HG02759 (cell line): ENCODE data around the gene NIPBL.
"Not testable (repeated sequence)": the region's sequence is repeated elsewhere in the genome, so short reads cannot be mapped to it uniquely, and the experiment has no call there.

Experiments
- ATAC-seq: cut with Tn5 transposase; IDR thresholded peaks from one replicate; pipeline ENCODE4 v1.9.1; 2021; ENCODE audit warnings: mild to moderate bottlenecking, moderate library complexity; ENCODE audit not compliant: unreplicated experiment

NIPBL gene

DNA sequence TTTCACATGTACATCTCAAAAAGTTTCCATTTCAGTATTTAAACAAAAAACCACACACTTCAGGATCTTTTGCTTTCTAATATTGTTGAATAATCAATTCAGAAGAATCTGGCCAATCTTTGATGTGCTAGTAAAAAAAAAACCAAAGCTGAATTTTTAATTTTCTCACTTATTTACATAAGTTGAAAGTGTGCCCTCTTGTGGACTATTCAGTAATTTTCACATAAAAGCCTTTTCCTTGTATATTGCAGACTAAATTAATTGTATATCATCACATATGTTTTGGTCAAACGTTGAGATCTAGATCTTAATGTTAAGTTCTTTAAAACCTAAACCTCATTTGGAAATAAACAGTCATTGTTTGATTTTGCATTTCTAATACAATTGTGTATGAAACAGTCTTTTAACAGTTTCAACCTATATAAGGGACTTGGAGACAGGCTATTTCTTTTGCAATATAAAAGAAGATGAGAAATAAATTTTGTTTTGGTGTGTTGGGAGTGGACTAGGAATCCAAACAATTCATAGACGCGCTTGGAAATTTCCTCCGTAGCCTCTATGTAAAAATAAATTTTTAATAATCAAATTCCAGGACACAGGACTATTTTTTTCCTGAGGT lies 68.1 kb downstream of the NIPBL start:
- no peak for ATAC-seq

DNA sequence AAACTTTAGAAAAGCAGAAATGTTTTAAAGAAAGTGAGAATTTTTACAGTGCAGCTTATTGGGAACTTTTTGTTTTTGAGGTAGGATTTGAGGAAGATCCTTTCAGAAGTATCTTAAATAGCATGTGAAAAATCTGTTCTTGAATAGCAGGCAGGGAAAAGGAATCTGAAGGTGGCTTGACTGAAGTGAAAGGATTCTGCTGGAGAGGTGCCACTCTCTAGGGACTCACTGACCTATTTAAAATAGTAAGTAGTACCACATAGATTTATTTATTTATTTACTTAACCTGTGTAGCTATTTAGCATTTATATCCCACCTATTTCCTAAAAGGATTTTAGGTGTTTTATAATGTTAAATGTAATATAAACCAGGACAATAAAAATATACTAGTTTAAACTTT lies 69.1 kb downstream of the NIPBL start:
- ATAC-seq, result no peak

DNA sequence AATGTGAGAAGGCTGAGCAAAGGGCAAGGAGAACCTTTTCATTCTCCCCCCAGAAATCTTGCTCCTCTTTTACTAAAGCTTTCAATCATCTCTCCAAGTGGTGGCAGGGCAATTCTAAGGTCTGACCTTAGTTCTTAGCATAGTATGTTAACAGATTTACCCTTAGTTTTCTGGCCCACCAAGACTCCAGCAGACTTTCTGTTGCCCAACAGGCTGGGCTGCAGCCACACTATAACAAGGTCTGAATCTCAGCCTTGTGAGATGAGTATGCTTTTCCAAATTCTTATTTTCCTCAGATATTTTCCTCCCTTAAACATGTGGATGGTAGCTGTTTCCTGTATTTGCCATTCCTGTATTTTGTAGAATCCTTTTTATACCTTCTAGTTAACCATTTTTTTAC lies 69.5 kb downstream of the NIPBL start:
- ATAC-seq, result no peak

DNA sequence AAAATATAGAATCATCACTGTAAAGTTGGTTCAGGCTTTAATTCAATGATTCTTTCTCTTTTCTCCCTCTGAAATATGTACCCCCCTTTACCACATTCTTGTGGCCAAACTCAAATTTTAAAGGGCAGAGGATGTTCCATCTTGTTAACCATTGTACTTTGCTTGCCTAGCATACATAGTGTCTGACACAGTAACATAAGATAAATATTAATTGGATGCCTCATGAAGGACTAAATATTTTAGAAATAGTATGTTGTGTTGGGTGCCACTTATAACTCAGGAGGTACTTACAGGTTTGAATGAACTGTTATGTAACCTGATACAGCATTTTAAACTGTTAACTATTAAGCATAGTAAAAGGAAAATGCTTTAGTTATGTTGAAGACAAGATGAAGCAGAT lies 71.5 kb downstream of the NIPBL start:
- no peak for ATAC-seq

DNA sequence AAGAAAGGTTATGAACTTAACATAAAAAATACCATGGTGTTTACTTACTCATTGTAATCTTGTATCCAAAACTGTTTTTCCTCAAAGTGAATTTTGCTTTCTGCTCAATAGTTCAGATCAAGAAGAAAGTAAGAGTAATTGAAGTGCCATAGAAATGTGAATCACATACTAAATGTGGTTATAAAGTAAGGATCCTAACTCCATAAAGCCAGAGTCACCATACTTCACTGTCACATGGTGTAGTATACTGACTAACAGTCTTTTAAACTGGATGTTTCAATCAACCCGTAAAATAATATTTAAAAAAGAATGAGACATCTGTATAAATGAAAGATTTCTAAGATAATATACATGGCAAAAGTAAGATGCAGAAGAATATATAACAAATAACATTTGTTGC lies 72.1 kb downstream of the NIPBL start:
- ATAC-seq, result no peak

DNA sequence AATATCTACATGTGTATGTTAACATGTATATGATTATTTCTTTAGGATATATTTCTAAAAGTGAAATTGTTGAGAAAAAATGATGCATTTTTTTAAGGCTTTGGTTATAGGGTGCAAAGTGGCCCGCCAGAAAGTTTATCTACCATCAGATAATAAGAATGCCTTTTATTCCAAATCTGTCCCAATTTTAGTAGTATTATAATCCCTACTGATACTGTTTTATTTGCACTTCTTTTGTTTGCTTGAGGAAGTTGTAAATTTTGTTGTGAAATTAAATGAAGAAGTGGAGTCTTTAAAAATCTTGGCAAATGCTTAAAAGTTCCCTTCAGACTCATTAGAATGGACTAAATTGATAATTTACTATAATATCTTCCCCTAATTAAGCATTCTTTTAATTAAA lies 73.0 kb downstream of the NIPBL start:
- ATAC-seq, result no peak

DNA sequence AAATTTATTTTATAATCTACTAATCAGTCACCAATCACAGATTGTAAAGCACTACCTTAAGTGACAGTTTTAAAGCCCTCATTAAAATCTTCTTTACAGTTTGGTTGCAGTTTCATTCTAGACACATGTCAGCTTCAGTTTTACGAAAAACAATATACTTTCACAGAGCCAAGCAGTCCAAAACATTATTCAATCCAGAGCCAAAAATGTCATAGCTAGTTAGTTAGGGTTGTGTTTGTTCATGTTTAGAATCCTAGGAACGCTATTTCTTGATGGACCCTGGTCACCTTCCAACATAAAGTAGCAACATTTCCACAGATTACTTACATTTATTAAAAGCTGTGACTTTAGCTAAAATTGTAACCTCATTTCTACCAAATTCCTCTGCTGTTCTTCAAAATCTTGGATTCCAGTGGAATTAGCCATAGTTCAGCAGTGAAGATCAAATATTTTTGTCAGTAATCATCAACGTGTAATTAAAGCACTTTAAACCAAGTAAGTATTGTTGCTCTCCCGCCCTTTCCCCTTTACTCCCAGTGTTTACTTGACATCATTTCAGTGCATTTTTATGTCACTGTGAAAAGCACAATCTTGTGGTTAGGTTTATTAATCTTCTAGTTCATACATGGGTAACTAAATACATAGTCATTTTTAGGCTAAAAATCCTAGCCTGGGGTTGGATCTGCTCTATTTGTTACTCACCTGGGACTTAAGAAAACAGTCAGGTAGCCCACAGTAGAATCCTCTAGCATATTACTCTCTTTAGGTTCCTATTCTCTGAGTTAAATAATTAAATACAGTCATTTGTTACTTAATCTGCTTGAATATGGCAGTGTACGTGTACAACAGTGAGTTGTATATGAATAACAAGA lies 74.3 kb downstream of the NIPBL start:
- no peak for ATAC-seq

DNA sequence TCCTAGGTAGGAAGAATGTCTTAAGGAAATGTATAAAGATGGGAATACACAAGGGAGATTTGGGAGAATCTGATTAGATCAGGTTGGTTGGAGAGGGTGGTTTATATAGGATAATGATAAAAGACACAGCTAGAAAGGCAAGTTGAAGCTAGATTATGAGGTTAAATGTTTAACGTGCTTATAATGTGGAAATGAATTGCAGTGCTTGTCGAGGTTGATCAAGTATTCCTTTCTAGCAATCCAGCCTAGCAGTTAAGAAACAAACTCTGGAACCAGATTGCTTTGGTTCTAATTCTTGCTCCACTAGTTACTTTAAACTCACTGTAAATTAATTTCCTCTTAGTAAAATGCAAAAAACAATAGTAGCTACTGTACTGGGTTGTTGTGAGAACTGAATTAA lies 76.5 kb downstream of the NIPBL start:
- no peak for ATAC-seq

DNA sequence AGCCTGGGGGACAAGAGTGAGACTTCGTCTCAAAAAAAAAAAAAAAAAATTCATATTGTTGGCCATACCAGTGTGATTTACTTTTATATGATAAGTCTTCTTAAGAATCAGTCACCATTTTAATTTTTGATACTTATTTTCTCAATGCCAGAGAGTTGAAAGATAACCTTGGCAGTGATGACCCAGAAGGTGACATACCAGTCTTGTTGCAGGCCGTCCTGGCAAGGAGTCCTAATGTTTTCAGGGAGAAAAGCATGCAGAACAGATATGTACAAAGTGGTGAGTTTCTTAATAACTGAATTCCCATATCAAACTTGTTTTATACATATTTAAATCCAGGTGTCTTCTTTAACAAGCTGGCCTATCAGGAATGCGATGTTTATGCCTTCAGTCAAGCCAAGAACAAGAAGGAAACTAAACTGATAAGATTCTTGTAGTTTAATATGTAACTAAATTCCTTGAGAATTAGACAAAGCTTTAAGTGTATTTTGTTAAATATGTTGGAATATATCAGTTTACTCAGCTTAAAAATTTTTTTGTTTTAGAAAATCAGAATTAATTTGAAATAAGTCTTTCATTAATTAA lies 81.5 kb downstream of the NIPBL start:
- ATAC-seq, result no peak

DNA sequence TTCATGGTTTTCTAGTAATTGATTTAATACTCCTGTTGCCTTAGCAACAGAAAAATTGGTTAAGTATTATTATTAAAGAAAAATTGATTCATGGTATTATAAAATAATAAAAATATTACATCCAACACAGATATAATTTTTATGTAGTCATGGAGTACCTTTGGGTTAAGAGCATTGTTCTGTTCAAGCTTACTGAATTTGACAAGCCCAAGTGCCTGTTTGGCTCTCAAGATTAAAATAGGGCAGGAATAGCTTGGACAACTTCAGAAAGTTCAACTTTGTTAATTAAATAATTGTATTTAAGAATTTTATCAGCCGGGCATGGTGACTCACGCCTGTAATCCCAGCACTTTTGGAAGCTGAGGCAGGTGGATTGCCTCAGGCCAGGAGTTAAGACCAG lies 82.0 kb downstream of the NIPBL start:
- ATAC-seq, result no peak

DNA sequence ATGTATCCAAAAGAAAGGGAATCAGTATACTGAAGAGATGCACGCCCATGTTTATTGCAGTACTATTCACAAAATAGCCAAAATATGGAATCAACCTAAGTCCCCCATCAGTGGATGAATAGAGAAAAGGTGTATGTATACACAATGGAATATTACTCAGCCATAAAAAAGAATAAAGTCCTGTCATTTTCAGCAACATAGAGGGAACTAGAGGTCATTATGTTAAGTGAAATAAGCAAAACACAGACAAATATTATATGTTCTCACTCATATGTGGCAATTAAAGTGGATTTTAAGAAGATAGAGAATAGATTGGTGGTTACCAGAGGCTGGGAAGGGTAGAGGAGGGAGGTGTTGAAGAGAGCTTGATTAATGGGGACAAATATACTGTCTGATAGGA lies 88.6 kb downstream of the NIPBL start:
- no peak for ATAC-seq

DNA sequence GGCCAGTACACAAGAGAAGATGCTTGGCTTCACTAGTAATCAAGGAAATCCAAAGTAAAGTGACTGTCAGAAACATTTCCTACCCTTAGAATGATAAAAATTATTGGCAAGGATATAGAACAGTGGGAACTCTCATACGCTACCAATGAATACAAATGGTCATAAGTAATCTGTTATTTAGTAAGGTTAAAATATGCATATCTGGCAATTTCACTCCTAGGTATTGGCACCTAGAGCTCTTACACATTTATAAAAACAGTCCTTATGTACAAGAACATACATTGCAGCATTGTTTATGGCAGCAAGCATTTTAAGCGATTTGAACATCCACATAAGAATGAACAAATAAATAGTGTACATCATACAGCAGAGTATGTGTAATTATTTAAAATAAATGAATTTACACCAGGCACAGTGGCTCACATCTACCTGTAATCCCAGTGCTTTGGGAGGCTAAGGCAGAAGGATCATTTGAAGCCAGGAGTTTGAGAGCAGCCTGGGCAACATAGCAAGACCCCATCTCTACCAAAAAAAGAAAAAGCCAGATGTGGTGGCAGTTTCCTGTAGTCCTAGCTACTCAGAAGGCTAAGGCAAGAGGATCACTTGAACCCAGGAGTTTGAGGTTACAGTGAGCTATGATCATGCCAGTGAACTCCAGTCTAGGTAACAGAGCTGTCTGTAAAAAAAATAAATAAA lies 93.3 kb downstream of the NIPBL start:
- no peak for ATAC-seq

DNA sequence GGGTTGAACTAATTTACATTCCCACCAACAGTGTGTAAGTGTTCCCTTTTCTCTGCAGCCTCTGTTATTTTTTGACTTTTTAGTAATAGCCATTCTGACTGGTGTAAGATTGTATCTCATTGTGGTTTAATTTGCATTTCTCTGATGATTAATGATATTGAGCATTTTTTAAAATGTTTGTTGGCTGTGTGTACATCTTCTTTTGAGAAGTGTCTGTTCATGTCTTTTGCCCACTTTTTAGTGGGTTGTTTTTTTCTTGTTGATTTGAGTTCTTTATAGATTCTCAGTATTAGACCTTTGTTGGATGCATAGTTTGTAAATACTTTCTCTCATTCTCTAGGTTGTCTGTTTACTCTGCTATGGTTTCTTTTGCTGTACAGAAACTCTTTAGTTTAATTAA lies 101.6 kb downstream of the NIPBL start:
- no peak for ATAC-seq

DNA sequence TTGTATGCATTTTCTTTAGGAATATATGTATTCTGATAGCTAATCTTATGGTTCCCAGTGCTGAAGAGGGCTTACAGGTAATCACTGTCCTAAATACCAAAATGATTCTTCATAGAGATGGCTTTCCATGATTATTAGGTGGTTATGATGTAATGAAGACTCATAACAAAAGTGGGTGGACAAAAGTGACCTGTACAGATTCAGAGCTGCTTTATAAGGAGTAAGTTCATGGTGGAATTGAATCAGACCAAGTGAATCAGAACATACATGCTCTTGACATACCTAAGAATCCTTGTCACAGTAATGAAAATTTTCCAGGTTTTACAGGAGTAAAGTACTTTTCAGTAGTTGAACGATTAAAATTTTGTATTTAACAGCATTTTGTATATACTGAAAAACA lies 105.6 kb downstream of the NIPBL start:
- no peak for ATAC-seq

DNA sequence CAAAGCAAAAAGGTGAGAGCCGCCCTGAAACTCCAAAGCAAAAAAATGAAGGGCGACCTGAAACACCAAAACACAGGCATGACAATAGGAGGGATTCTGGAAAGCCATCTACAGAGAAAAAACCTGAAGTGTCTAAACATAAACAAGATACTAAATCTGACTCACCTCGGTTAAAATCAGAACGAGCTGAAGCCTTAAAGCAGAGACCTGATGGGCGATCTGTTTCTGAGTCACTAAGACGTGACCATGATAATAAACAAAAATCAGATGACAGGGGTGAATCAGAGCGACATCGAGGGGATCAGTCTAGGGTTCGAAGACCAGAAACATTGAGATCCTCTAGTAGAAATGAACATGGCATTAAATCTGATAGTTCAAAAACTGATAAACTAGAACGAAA lies 108.8 kb downstream of the NIPBL start:
- ATAC-seq, result no peak

DNA sequence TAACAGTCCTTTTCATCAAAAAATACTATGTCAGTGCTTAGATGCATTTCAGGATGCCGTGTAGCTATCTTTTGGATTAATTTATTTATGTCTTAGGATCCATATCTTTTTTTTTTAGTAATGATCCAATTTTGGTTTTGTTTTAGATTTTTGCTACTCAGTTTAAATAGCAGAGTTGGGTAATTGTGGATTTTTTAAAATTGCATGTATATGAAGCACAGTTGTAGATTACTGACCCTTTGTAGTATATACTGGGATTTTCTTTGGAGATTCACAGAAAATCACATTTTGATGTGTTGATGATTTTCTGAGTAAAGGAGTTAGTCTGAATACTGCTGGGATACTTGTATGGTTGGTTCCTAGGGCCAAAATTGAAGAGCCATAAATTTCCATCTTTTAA lies 111.8 kb downstream of the NIPBL start:
- ATAC-seq, result no peak

DNA sequence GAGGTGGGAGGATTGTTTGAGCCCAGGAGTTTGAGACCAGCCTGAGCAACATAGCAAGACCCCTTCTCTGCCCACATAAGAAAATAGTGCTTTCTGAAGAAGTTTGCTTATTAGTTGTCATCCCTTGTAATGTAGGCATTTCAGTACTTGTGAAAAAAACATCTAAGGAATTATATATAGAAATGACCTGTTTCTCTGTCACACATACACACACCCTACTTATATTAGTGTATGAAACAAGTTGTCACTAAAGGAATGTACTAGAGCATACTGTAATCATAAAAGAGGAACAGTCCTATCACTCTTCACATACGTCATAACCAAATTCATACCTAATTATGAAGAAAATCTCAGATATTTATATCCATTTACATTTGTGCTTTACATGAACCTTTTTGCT lies 122.0 kb downstream of the NIPBL start:
- no peak for ATAC-seq

DNA sequence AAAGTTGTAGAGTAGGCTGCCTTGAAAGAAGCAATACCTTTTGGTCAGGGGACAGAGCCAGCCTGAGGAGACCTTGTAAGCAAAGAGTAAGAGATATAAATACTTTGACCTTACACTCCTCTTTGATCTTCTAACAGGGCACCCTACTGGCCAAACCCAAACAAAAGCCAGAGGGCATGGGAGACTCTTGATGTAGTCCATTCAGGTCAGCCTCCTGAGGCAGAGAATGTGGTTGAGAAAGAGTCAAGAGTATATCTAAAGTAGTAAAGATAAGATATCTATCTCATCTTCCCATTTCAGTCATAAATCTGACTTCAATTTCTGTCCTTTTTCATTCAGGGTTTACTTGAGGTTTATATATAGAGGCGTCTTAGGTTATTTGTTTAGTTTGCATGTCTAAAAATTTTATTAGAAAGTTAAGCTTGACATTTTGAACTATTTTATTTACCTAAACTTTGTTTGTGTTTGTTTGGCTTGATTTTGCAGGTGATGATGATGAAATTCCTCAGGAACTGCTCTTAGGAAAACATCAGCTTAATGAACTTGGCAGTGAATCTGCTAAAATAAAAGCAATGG lies 125.7 kb downstream of the NIPBL start:
- ATAC-seq, result no peak

DNA sequence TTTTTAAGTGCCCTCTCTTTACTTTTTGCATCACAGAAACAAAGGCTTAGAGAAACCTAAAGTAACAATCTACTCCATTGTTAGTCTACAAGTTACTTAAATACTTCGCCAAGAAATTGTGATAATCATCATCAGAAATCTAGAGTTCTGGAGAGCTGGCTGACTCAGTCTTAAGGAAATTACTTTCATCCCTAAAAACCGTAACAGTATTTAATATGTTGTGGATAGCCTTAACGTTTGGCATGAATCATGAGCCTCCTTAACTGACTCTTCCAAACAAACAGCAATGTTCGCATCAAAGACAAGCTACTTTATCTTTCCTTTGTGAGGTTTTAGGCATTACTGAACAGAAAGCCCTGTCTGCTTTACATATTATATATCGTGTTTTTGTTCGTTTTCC lies 128.7 kb downstream of the NIPBL start:
- no peak for ATAC-seq

DNA sequence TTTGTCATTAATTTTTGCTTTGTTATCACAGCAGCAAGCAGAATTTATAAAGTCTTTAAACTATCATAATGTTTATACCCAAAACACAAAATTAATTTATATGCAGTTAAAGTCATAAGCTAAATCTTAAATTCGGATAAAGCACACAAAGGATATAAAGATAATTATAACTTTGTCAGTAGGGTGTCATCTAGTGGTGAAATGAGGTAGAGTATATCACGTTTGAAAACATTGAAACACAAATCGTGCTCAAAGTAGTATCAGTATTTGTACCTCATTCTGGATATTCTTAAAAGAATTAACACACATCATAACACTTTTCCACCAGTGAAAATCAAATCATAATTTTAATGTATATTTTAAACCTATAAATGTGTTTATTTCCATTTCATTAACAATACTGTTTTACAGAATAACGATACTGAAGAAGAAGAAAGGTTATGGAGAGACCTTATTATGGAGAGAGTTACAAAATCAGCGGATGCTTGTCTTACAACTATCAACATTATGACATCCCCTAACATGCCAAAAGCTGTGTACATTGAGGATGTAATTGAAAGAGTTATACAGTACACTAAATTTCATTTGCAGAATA lies 129.5 kb downstream of the NIPBL start:
- no peak for ATAC-seq

DNA sequence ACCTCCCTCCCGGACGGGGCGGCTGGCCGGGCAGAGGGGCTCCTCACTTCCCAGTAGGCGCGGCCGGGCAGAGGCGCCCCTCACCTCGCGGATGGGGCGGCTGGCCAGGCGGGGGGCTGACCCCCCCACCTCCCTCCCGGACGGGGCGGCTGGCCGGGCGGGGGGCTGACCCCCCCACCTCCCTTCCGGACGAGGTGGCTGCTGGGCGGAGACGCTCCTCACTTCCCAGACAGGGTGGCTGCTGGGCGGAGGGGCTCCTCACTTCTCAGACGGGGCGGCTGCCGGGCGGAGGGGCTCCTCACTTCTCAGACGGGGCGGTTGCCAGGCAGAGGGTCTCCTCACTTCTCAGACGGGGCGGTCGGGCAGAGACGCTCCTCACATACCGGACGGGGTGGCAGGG lies 136.6 kb downstream of the NIPBL start:
- not testable (repeated sequence) for ATAC-seq
